GM18907 (cell line): ENCODE results near the gene USH2A.

ENCODE experiments used
- ATAC-seq: cut with Tn5 transposase; IDR thresholded peaks from one replicate; pipeline ENCODE4 v1.9.1; 2021; ENCODE audit warnings: mild to moderate bottlenecking, moderate library complexity; ENCODE audit not compliant: unreplicated experiment

Gene USH2A

DNA sequence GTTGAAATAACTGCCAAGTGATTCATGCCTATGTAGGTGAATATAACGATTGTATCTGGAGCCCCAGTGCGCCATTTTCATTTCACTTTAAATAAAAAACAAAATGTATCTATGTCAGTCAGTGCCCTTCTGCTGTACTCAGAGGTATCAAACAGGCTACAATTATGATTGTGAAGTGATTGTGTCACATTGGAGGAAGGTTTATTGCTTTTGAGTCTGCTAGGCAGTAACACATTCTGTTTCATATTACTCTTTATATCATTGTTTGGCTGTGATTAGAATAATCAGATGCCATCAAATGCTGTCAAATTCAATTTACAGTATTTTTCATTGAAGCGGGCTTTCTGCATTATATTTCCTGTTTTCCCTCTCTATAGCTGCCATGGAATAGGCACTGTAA lies 684.2 kb downstream of the USH2A start:
- no peak for ATAC-seq

DNA sequence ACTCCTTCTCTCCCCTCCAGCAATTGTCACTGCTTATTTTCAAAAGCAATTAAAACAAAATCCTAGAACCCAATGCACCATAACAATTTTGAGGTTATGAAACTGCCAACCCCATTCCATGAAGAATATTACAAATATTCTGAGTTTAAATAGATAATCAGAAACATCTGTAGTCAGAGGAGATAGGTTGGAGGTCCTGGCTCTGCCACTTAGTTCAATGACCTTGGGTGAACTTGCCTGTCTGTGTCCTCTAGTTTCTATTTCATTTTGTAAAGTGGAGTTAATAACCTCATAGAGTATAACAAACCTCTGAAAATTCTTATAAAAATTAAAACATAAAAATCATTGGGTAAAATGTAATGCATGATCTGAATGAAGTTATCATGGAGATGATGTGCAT lies 691.5 kb downstream of the USH2A start:
- no peak for ATAC-seq

DNA sequence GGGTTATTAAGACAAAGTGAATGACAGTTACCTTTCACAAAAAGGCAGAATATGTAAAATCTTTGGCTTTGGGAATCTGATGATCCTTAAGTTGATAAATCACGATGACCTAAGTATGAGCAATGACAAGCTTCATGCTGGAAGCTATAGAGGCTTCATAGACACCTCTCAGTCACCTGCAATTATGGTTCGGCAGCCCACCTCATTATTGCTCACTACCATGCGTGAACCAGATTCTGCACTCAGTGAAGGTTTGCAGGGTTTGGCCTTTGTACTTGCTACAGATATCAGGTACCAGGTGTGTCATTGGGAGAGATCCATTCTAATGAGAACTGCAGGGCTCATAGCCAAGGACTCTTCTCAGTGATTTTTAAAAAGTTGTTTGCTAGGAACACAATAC lies 692.6 kb downstream of the USH2A start:
- no peak for ATAC-seq

DNA sequence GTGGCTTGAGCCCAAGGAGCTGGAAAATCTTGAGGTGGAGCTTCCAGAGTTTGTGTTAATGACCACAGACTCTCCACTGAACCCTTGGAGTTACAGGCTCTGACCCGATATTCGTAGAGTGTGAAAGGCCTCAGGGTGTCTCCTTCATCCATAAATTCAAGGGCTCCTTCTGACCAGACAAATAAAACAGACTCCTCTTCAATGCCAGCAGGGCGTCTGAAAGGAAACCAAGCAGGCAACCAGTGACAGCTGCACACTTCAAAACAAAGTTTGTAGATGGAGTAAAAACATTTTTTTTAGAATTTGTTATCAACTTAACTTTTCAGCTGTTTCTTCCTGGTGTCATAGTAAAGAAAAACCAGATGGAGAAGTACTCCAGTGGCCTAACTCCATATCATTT lies 695.1 kb downstream of the USH2A start:
- no peak for ATAC-seq

DNA sequence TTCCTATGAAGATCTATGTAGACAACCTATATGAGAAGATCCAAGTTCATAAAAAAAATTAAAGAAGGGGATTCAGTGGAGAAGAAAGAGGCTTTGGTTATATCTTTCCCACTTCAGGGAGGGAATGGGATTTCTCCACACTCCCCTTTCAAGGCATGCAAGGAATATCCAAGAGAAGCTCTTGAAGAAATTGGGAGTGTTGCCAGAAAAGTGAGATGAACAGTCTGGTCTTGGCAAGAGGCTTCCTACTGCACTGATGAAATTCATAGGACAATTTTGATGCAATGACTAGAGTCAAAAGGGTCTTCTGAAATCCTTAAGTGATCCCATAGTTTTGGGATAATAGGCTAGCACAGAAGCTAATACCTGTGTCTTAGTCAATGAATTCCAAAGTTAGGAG lies 703.1 kb downstream of the USH2A start:
- no peak for ATAC-seq

DNA sequence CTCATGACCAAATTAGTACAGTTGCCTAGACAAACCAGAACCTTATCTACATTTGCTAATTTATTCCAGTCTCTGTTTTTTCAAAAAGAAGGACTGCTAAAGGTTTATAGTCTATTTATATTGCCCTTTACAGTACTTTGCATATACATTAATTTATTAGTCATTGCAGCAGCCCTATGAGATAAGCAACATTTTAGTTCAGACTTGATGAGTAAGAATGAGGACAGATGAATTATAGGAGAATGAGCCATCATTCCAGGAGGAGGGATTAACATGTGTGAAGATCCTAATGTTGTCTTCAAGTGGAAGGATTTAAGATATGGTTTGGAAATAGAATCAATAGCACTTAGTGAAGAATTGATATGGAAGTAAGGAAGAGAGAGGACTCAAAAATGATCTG lies 703.7 kb downstream of the USH2A start:
- ATAC-seq: no peak

DNA sequence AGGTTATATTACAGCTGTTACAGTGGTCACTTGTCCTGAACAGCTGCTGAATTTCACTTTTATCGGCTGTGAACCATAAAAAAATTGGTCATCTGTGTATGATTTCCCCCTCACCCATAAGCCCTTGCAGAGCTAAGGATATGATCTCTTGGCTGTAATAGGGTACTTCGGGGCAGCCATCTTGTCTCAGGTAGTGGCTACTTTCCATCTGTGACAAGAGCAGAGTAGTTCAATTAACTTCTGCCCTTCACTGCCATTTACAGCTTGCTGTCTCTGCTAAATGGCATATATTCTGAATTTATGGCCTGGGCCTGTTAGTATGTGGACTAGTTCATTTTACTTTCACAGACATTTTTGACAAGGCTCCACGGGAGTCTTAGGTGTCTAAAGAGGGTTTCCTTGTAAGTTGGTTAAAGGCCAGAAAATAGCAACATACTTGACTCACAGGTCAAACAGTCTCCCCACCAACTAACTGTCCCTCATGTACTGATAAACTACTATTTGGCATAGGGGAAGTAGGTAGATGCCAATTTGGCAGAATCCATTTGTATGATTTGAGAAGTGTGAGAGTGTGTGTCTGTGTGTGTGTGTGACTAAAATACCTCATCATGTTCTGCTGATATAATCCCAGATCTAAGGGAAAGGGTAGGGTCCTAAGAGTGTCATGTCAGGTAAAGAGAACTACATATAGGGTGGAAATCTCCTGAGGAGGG lies 704.5 kb downstream of the USH2A start:
- no peak for ATAC-seq

DNA sequence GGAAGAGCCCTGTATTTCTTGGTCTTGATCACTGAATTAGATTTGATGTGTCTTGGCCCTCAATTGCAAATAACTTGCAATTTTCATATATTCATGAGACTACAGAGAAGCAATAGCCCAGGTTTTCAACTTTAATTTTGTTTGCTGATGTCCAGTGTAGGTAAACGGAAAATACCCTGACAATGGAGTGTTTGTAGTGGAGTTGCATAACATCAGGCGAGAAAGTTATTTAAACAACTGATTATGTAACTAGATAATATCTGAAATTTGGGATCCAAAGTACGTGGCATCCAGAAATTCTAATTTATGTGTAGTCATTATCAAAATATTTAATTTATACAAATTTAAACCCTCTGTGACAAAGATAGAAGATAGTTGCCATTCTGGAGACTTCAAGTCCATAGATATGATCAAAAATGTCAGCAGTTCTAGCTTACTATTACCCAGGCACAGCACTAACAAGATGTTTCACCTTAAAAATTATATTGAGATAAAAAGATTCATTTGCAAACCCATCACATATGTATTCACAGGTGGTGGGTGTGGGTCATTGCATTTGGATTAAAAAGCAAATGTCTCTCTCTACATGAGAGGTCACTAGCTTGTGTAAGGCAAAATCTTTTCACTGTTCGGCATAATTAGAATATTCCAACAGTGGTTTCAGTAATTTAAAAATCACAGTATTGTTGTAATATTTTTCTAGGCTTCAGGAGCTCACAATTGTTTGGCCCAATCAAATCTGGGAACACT lies 705.4 kb downstream of the USH2A start:
- ATAC-seq: no peak

DNA sequence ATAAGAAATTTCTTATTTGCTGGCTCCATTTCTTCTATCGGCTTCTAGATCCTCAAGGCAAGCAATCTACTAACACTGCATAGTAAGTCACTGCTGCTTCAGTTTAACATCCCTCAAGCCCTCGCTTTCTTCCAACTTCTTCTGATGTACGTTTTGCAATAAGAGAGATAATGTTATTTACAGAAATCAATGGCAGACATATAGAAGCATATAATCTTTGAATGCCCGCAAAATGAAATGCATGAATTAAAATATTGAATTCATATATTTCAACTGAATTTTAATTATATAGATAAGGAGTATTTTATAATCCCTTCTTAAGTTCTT lies 712.4 kb downstream of the USH2A start:
- no peak for ATAC-seq

DNA sequence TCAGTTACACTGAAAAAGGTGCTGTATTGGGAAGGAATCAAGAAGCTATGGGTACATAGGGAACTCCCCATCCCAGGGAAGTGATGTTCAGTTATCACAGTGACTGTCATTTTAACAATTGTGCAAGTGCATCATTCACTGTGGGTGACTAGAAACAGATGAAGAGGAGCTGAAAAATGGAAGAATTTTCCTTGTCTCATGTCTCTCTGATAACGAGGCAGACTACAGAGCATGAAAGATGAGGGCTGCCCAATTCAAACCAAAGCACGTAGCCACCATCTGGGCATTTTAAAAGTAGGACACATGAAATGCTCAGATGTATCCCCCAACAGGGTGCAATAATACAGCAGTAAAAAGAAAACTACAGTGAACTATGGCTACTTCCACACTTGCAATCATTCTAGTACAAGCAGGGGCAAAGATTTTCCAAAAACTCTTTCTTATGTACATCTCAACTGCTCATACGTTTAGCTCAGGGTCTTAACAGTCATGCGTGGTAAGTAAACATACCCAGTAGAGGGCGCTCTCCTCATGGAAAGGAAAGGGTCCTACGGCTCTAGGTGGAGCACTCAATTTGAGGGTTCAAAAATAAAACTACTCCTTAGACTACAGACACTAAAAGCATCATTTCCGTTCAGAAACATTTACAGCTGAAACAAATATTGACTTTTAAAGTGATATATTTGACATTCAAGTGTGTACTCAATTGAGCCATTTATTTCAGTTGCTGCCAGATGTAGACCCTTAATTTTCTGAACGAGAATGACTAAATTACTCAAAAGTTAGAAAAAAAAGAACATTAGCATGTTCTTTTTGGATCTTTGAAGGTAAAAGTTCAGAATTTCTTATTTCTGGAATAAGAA lies 713.0 kb downstream of the USH2A start:
- peak; percentile 80 for ATAC-seq

DNA sequence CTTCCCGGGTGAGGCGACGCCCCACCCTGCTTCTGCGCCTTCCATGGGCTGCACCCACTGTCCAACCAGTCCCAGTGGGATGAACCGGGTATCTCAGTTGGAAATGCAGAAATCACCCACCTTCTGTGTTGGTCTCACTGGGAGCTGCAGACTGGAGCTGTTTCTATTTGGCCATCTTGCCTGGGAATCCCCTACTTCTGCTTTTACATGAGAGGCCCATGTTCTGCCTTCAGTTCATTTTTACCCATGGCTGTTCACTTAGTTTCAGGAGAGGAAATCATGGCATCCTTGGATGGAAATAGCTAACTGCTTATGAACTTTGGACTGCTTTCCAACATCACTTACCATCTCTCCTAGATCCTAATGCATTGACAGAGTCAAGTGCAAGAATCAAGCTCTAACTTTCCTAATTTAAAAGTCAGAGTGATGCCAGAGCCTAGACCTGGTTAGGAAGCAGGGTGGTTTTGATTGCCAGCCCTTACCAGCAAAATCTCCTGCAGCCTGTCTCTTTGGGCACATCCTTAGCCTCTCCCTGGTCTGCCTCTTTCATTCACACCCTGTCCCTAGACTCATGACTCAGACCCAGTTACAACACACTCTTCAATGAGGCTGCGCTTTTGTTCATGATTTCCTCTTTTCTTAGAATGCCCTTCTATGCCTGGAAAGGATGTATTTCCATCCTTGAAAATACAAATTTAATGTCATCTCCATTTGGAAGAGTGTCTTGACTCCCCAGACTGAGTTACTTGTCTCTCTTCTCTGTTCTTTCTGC lies 719.0 kb downstream of the USH2A start:
- peak; percentile 66 for ATAC-seq

DNA sequence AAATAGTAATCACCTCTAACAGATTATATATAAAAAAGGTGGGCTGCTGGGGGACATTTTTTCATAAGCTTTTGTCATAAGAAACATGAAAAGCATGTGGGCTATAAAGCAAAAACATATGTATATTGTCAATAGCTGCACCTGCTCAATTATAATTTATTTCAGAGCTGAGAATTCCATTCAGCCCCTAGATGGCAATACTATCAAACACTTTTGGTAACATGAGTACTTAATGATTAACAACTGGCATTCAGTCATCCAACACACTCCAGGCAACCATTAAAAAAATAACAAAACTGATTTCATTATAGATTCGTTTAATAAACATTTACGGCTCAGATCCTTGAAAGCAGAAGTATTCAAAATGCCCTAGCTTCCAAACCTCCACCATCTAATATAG lies 741.0 kb downstream of the USH2A start:
- ATAC-seq: no peak

DNA sequence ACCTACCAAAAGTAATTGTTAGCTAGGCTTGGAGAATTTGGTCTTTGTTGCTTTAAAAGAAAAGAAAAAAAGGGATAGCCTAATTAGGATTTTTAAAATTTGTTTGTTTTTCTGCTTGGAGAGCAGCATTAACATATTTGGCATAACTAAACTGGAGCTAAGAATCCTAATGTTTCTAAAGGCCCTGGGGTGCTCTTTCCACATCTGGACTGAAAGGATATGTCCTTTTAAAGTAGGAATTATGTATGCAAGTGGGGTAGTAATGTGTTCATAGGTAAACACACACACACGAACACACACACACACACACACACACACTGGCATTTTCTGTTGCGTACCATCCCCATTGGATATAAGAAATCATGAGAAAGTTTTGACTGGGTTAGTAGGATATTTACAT lies 742.2 kb downstream of the USH2A start:
- no peak for ATAC-seq

DNA sequence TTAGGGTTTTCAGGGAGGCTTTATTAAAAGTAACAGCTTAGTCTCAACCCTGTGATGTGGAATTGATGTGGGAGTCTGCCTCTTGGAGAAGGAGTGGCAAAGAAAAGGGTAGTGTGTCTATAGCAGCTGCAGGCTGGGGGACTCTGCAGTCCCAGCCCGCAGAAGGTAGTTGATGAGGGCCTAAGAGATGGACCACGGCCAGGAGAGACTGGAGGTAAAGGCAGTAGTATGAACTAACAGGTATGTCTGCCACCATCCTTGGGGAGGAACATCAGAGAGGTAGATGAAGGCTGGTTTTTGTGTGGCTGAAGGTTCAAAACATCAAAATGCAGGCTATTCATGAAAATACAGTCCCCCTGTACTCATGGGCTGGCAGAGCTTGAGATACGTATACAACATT lies 744.0 kb downstream of the USH2A start:
- ATAC-seq: no peak

DNA sequence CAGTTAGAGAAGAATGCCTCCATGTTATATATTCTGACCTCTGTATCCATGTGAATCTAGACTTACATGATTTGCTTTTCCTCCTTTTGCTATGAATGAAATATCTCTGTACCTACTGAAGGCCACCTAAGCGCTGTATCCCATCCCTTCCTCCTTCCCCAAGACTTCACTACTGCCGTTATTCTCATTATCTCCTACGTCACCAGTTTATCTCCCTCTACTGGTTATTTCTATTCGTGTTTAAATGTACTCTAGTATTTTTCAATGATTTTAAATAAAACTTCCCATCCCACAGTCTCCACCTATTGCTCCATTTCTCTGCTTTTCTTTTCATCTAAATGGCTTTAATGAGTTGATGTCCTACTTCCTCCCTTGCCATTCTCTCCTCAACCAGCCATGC lies 746.1 kb downstream of the USH2A start:
- no peak for ATAC-seq

DNA sequence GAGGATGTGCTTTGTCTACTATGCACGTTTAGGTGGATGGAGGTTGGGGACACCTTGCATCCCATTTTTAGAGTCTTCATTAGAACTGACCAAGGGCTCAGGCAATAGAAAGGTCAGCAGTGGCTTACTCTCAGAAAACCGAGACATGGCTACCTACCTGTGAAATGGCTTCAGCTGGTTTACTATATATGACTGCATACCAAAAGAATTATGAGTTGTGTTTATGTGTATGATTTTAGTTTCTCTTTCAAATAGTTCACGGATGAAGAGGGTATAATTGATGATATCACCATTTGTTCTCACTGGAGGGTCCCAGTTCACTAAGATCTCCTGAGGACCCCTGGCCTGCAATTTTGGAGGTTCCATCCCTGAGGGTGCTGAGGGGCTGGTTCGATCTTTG lies 749.3 kb downstream of the USH2A start:
- no peak for ATAC-seq

DNA sequence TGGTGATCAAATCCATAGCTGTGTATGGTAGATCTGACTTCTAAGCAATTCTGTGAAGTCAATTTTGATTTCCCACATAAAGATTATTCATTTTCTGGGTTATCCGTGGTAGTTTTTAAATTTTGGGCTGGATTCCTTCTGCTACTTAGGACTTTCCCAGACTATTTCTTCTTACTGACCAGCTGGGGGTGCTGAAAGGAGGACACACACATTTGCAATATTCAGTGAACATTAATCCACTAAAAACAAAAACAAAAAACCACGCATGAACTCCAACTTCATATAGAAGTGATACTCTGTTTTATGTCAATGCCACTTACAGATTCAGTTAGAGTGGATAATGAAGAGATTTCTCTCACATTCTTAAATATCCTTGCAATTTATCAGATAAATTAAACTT lies 750.8 kb downstream of the USH2A start:
- no peak for ATAC-seq

DNA sequence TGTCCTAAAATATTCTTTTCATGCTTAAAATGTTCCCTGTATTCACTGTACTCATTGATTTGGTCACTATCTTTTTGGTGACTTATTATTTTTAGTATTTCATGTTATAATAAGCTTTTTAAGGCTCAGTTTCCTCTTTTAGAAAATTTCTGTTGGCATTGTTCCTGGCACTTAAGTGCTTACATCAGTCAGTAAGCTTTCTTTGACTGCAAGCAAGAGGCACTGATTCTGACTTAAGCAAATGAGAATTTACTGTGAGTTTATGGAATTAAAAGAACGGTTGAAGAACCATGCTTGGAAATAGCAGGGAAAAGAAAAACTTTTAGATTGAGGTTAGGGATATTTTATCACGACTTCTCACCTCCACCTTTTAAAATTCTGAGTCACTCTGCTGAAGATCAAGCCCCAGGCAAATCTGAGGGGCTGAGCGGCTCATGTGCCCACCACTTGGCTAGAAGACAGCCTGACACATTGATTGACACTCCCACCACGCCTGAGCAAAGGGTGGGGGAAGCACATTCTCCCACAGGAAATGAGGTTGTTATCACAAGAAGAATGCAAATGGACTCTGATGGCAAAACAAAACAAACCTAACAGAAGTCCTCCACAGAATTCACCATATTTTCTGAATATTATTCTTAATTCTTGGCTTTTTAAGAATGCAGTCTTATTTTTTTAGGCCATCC lies 753.3 kb downstream of the USH2A start:
- ATAC-seq: no peak

DNA sequence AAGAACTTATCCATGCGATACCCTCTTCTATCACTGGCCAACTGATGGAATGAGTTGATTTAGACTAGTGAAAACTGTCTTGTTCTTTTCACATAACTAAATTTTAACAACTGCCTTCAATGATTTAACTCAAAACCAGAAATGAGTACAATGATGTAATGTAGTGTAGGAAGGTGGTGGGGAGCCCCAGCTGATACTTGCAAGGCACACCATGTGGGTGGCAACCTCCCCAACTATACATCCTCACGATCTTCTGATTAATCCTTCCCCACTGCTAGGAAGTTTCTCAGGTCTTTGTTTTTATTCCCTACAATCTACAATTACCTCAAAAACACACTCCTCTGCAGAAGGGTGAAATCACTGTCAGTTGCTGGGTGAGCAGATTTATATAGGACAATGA lies 755.5 kb downstream of the USH2A start:
- ATAC-seq: no peak

DNA sequence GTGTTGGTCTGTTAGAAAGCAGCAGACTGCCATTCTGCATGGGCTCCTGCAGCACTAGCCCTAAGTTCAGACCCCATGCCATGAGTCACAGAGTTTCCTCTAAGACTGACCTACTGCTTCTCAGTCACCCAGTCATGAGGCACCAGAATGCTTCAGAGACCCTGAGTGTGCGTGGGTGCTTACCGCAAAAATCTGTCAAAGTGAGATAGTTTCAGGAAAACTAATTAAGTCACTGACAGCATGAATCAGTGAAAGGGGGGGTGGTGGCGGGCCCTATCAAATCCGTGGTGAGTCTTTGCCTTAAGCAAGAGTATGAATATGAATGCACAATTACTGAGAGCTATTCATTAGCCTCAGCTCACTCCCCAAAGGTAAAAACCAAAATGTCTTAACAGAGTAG lies 758.0 kb downstream of the USH2A start:
- no peak for ATAC-seq

DNA sequence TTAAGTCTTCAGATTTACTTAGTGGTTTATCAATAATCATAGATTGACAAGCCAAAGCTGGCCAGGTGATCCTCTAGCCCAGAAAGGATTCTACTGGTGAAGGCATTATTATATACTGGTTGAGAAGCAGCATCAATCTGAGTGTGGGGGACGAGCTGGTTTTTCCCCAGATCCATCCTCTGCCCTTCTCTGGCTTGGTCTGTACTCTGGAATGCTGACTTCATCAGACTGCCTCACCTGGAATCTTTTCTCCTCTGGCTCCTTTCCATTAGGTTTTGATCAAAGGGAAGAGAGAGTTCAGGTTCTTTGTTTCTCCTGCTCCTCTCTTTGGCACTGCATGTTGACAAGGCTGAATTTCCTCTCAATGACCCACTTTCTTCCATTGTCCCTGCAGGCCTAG lies 762.2 kb downstream of the USH2A start:
- ATAC-seq: no peak
